Smooth muscle cell (in vitro differentiated cells): ENCODE data around the gene SPP1. TPM values are rescaled to one million over a fixed set of nuclear protein-coding genes. Genes with fewer than 3 reads are reported as not detected.

Source experiments
- DNase-seq: peaks from one replicate; lab custom pipeline; 2025; ENCODE audit not compliant: unreplicated experiment; lab: John Stamatoyannopoulos, UW
- H2AFZ ChIP-seq: fragments of 200-600 bp; sonication (generic); 2 replicates; pipeline ENCODE4 v1.6.0; 2016; ENCODE audit warnings: antibody characterized with exemption, low read depth, mild to moderate bottlenecking
- H3F3A ChIP-seq: fragments of 200-600 bp; sonication (generic); 2 replicates; pipeline ENCODE4 v1.6.0; 2017; ENCODE audit warnings: antibody characterized with exemption, low read depth
- H3K27ac ChIP-seq: fragments of 200-600 bp; sonication (generic); 2 replicates; pipeline ENCODE4 v1.5.1; 2016; ENCODE audit warnings: low read depth, mild to moderate bottlenecking
- H3K27me3 ChIP-seq: fragments of 200-600 bp; sonication (generic); 2 replicates; pipeline ENCODE4 v1.6.1; 2016; ENCODE audit warnings: low read depth, mild to moderate bottlenecking
- H3K36me3 ChIP-seq: fragments of 200-600 bp; sonication (generic); 2 replicates; pipeline ENCODE4 v1.5.1; 2016; ENCODE audit warnings: low read depth
- H3K4me1 ChIP-seq: fragments of 200-600 bp; sonication (generic); 2 replicates; pipeline ENCODE4 v1.5.1; 2016; ENCODE audit warnings: low read depth
- H3K4me2 ChIP-seq: fragments of 200-600 bp; sonication (generic); 2 replicates; pipeline ENCODE4 v1.6.0; 2016; ENCODE audit warnings: mild to moderate bottlenecking
- H3K4me3 ChIP-seq: fragments of 200-600 bp; sonication (generic); 2 replicates; pipeline ENCODE4 v1.5.1; 2016; ENCODE audit warnings: mild to moderate bottlenecking
- H3K79me2 ChIP-seq: fragments of 200-600 bp; sonication (generic); 2 replicates; pipeline ENCODE4 v1.6.0; 2016; ENCODE audit warnings: low read depth, mild to moderate bottlenecking
- H3K9ac ChIP-seq: fragments of 200-600 bp; sonication (generic); 2 replicates; pipeline ENCODE4 v1.6.0; 2016; ENCODE audit warnings: low read depth
- H3K9me3 ChIP-seq: fragments of 200-600 bp; sonication (generic); replicated peaks from 2 replicates; pipeline ENCODE4 v1.5.1; 2016; ENCODE audit warnings: low read depth
- H4K20me1 ChIP-seq: fragments of 200-600 bp; sonication (generic); 2 replicates; pipeline ENCODE4 v1.6.0; 2016; ENCODE audit warnings: low read depth
- CTCF ChIP-seq: fragments of 200-600 bp; sonication (generic); IDR thresholded peaks from 2 replicates; pipeline ENCODE4 v1.5.1; 2017; ENCODE audit warnings: borderline replicate concordance, mild to moderate bottlenecking, antibody characterized with exemption; ENCODE audit not compliant: insufficient read depth, poor library complexity, severe bottlenecking
- WGBS: methylation state at CpG from one replicate; pipeline ENCODE4 v1.1.7; 2016; ENCODE audit warnings: low lambda C conversion rate; 5-methylcytosine and 5-hydroxymethylcytosine counted together
- polyA plus RNA-seq: library from polyadenylated mRNA; unstranded; fragments of >200 nt; fragmentation: Nextera tagmentation; extraction: Ambion mirVana; gene quantifications from 2 replicates; pipeline ENCODE4 v1.2.1, GENCODE V29; 2016
- total RNA-seq: library from RNA; depleted of rRNA; stranded (reverse); fragments of >200 nt; gene quantifications from 2 replicates; pipeline ENCODE4 v1.2.3, GENCODE V29; 2014

Gene SPP1
- total and polyA plus RNA-seq, 2 experiments from 2014 or later, result 16.2 to 37.3 TPM

GRCh38 chr4:88005946-88006345 lies 30.4 kb downstream of the SPP1 start:
- H3K9ac ChIP-seq, result no peak overlapping the region
- H3F3A ChIP-seq, result no peaks in the 10 kb centered on the region
- no peak for TF ChIP-seq CTCF
- no peaks in the 10 kb centered on the region for H3K9me3 ChIP-seq
- H4K20me1 ChIP-seq, result peaks cover 24% of the 10 kb centered on the region
- H3K4me1 ChIP-seq, result peaks cover 23% of the 10 kb centered on the region
- no peak overlapping the region for H2AFZ ChIP-seq
- no peak for DNase-seq
- H3K79me2 ChIP-seq, result peaks cover 29% of the 10 kb centered on the region
- H3K27ac ChIP-seq, result no peak overlapping the region
- no peaks in the 10 kb centered on the region for H3K36me3 ChIP-seq
- WGBS, result 94% methylated on average over 10 of the region's 10 CpGs
- no peak overlapping the region for H3K4me3 ChIP-seq
- no peaks in the 10 kb centered on the region for H3K27me3 ChIP-seq
- H3K4me2 ChIP-seq, result no peak overlapping the region

- H3K27ac ChIP-seq, result no peak overlapping the region
- peak overlapping the region; percentile 60 for H2AFZ ChIP-seq
- no peaks in the 10 kb centered on the region for H3K27me3 ChIP-seq
- no peaks in the 10 kb centered on the region for H3K9me3 ChIP-seq
- H3F3A ChIP-seq, result no peaks in the 10 kb centered on the region
- H3K4me1 ChIP-seq, result peaks cover 23% of the 10 kb centered on the region
- DNase-seq, result no peak
- no peaks in the 10 kb centered on the region for H3K36me3 ChIP-seq
- peaks cover 39% of the 10 kb centered on the region for H3K79me2 ChIP-seq
- H3K9ac ChIP-seq, result no peak overlapping the region
- H3K4me2 ChIP-seq, result peak overlapping the region; percentile 94
- peak overlapping the region; percentile 84 for H3K4me3 ChIP-seq
- TF ChIP-seq CTCF, result no peak
- H4K20me1 ChIP-seq, result peaks cover 33% of the 10 kb centered on the region
- WGBS, result 29% methylated on average over 10 of the region's 10 CpGs
Observed at GRCh38 chr4:88006956-88007303, 31.4 kb downstream of the SPP1 start.

- no peak for TF ChIP-seq CTCF
- Histone ChIP-seq H3K9me3 (no peaks in the 10 kb centered on the region), H3K4me3 (peak within 1 kb of the TSS; percentile 84), H3K36me3 (no peaks in the 10 kb centered on the region), H3K9ac (peak within 1 kb of the TSS; percentile 62), H4K20me1 (peaks cover 39% of the 10 kb centered on the region), H3K4me1 (peaks cover 23% of the 10 kb centered on the region), H3K79me2 (peaks cover 44% of the 10 kb centered on the region), H3F3A (no peaks in the 10 kb centered on the region), H2AFZ (peak within 1 kb of the TSS; percentile 64), H3K4me2 (peak within 1 kb of the TSS; percentile 94), H3K27me3 (no peaks in the 10 kb centered on the region), H3K27ac (peak within 1 kb of the TSS; percentile 22)
- peak; percentile 54 for DNase-seq
- WGBS, result under 1% methylated on average over 79 of the region's 116 CpGs
Observed at GRCh38 chr4:88007304-88008121, 32.0 kb downstream of the SPP1 start, which contains the start of gene PKD2. Gene PKD2 (plus strand): TSS chr4:88007635. CDS start chr4:88007734, 99 bp downstream.
